WTC11 (cell line): Measurements from ENCODE around the gene GRIA4. TPM values are rescaled to one million over a fixed set of nuclear protein-coding genes. Genes with fewer than 3 reads are reported as not detected.

Experiments
- ATAC-seq: fragments of 200-7000 bp; cut with Tn5 transposase; 2 replicates; pipeline ENCODE4 v1.10.0; 2021; ENCODE audit warnings: mild to moderate bottlenecking, moderate library complexity
- CTCF ChIA-PET: fragments of 300-600 bp; sonication (Branson Sonifier 250); formaldehyde crosslinking; loops from one replicate; lab custom pipeline; 2021; ENCODE audit warnings: antibody characterized with exemption; lab: Charles Lee
- POLR2A ChIA-PET: fragments of 350-600 bp; sonication (Branson Sonifier 250); formaldehyde crosslinking; loops from one replicate; lab custom pipeline; 2021; ENCODE audit warnings: antibody characterized with exemption; lab: Charles Lee
- DNase-seq: peaks from one replicate; pipeline ENCODE4 v3.0.0; 2021; ENCODE audit warnings: low spot score
- H3K27ac Mint-ChIP-seq: 2 replicates; pipeline ENCODE4 v1.8.0; 2021; ENCODE audit warnings: mixed read lengths
- H3K27me3 Mint-ChIP-seq: 2 replicates; pipeline ENCODE4 v1.8.0; 2021; ENCODE audit warnings: low read depth, mild to moderate bottlenecking, moderate library complexity, mixed read lengths
- H3K36me3 Mint-ChIP-seq: 2 replicates; pipeline ENCODE4 v1.8.0; 2021; ENCODE audit warnings: mixed read lengths
- H3K4me1 Mint-ChIP-seq: 2 replicates; pipeline ENCODE4 v1.8.0; 2022; ENCODE audit warnings: mixed read lengths
- H3K4me3 Mint-ChIP-seq: 2 replicates; pipeline ENCODE4 v1.8.0; 2021; ENCODE audit warnings: mild to moderate bottlenecking, moderate library complexity, mixed read lengths
- H3K9me3 Mint-ChIP-seq: 2 replicates; pipeline ENCODE4 v1.8.0; 2021; ENCODE audit warnings: mixed read lengths
- CTCF ChIP-seq: fragments of 200-600 bp; IDR thresholded peaks from 2 replicates; pipeline ENCODE4 v1.8.0; 2022; ENCODE audit warnings: antibody characterized with exemption
- EMX1 ChIP-seq: fragments of 250-450 bp; sonication (Bioruptor Pico); IDR thresholded peaks from 2 replicates; pipeline ENCODE4 v1.8.0; 2021; ENCODE audit warnings: mild to moderate bottlenecking
- ERG ChIP-seq: fragments of 250-450 bp; sonication (Bioruptor Pico); IDR thresholded peaks from 2 replicates; pipeline ENCODE4 v1.8.0; 2021; ENCODE audit warnings: mild to moderate bottlenecking
- FOXJ3 ChIP-seq: sonication (generic); formaldehyde crosslinking; IDR thresholded peaks from 2 replicates; pipeline ENCODE4 v1.9.0; 2021; ENCODE audit warnings: missing genetic modification reagents, mild to moderate bottlenecking, borderline replicate concordance
- GABPB1 ChIP-seq: sonication (generic); formaldehyde crosslinking; IDR thresholded peaks from 2 replicates; pipeline ENCODE4 v1.8.1; 2023; ENCODE audit warnings: mild to moderate bottlenecking, missing genetic modification reagents
- GRHL2 ChIP-seq: fragments of 250-450 bp; sonication (Bioruptor Pico); IDR thresholded peaks from 2 replicates; pipeline ENCODE4 v1.8.0; 2022; ENCODE audit warnings: mild to moderate bottlenecking, moderate library complexity; ENCODE audit not compliant: insufficient replicate concordance, severe bottlenecking
- HMGA2 ChIP-seq: fragments of 250-450 bp; sonication (Bioruptor Pico); IDR thresholded peaks from 2 replicates; pipeline ENCODE4 v1.4.0; 2021; ENCODE audit warnings: mild to moderate bottlenecking, moderate library complexity
- IRF1 ChIP-seq: sonication (generic); formaldehyde crosslinking; IDR thresholded peaks from 2 replicates; pipeline ENCODE4 v1.8.0; 2023; ENCODE audit warnings: missing genetic modification reagents
- MAX ChIP-seq: sonication (generic); formaldehyde crosslinking; IDR thresholded peaks from 2 replicates; pipeline ENCODE4 v1.8.0; 2022; ENCODE audit warnings: mild to moderate bottlenecking, missing genetic modification reagents
- NR1H2 ChIP-seq: sonication (generic); formaldehyde crosslinking; IDR thresholded peaks from 2 replicates; pipeline ENCODE4 v1.9.0; 2021; ENCODE audit warnings: mild to moderate bottlenecking, moderate library complexity, missing genetic modification reagents
- NR2C2 ChIP-seq: sonication (generic); formaldehyde crosslinking; IDR thresholded peaks from 2 replicates; pipeline ENCODE4 v1.8.0; 2022; ENCODE audit warnings: mild to moderate bottlenecking, missing genetic modification reagents
- NR3C1 ChIP-seq: sonication (generic); formaldehyde crosslinking; conservative IDR thresholded peaks from 2 replicates; pipeline ENCODE4 v1.8.1; 2023; ENCODE audit warnings: low read depth, mild to moderate bottlenecking, missing genetic modification reagents
- PREB ChIP-seq: sonication (generic); formaldehyde crosslinking; IDR thresholded peaks from 2 replicates; pipeline ENCODE4 v1.8.1; 2022; ENCODE audit warnings: mild to moderate bottlenecking, missing genetic modification reagents, moderate library complexity, borderline replicate concordance
- SMAD3 ChIP-seq: sonication (generic); formaldehyde crosslinking; IDR thresholded peaks from 2 replicates; pipeline ENCODE4 v1.8.0; 2022; ENCODE audit warnings: missing genetic modification reagents, mild to moderate bottlenecking, borderline replicate concordance
- SMAD4 ChIP-seq: sonication (generic); formaldehyde crosslinking; IDR thresholded peaks from 2 replicates; pipeline ENCODE4 v1.8.0; 2022; ENCODE audit warnings: mild to moderate bottlenecking, missing genetic modification reagents
- STAT6 ChIP-seq: sonication (generic); formaldehyde crosslinking; conservative IDR thresholded peaks from 2 replicates; pipeline ENCODE4 v1.8.1; 2023; ENCODE audit warnings: mild to moderate bottlenecking, low read depth, missing genetic modification reagents, moderate library complexity
- TEAD4 ChIP-seq: sonication (generic); formaldehyde crosslinking; IDR thresholded peaks from 2 replicates; pipeline ENCODE4 v1.8.0; 2022; ENCODE audit warnings: mild to moderate bottlenecking, missing genetic modification reagents
- ZNF138 ChIP-seq: sonication (generic); formaldehyde crosslinking; conservative IDR thresholded peaks from 2 replicates; pipeline ENCODE4 v1.8.1; 2022; ENCODE audit warnings: mild to moderate bottlenecking, moderate library complexity, missing genetic modification reagents
- ZNF219 ChIP-seq: sonication (generic); formaldehyde crosslinking; IDR thresholded peaks from 2 replicates; pipeline ENCODE4 v1.8.0; 2023; ENCODE audit warnings: missing genetic modification reagents, mild to moderate bottlenecking, borderline replicate concordance
- ZNF232 ChIP-seq: sonication (generic); formaldehyde crosslinking; IDR thresholded peaks from 2 replicates; pipeline ENCODE4 v1.8.0; 2022; ENCODE audit warnings: mild to moderate bottlenecking, missing genetic modification reagents
- ZNF512 ChIP-seq: sonication (generic); formaldehyde crosslinking; IDR thresholded peaks from 2 replicates; pipeline ENCODE4 v1.8.1; 2022; ENCODE audit warnings: missing genetic modification reagents, borderline replicate concordance
- total RNA-seq: library from RNA; stranded (reverse); gene quantifications from 3 replicates; pipeline ENCODE4 v1.2.3, GENCODE V29; 2021

Gene GRIA4
- total RNA-seq, 1 experiment from 2014 or later, result 11.4 TPM

GRCh38 chr11:105910095-105910715, 300.3 kb downstream of the GRIA4 start:
- ATAC-seq, result no peak
- Mint-ChIP-seq H3K9me3 (no peaks in the 10 kb centered on the region), H3K27me3 (no peaks in the 10 kb centered on the region), H3K36me3 (no peaks in the 10 kb centered on the region), H3K4me3 (no peak overlapping the region), H3K27ac (no peak overlapping the region), H3K4me1 (peaks cover 12% of the 10 kb centered on the region)
- no peak for TF ChIP-seq ERG
- TF ChIP-seq EMX1 (CRISPR knock-in tag), result no peak
- TF ChIP-seq TEAD4, result no peak
- TF ChIP-seq ZNF219 (CRISPR knock-in tag), result no peak
- no peak for TF ChIP-seq GRHL2
- no peak for TF ChIP-seq IRF1
- no peak for DNase-seq
- CTCF ChIA-PET, result no interaction called here
- POLR2A ChIA-PET, result no interaction called here

GRCh38 chr11:105911454-105911853, 301.6 kb downstream of the GRIA4 start:
- DNase-seq, result no peak

More at GRCh38 chr11:105911454-105911853, 301.6 kb downstream of the GRIA4 start:
- Mint-ChIP-seq H3K27ac (no peak overlapping the region), H3K9me3 (no peaks in the 10 kb centered on the region), H3K27me3 (no peaks in the 10 kb centered on the region), H3K36me3 (no peaks in the 10 kb centered on the region), H3K4me3 (no peak overlapping the region)
- ATAC-seq, result no peak
- CTCF ChIA-PET, result no interaction called here
- POLR2A ChIA-PET, result no interaction called here
- TF ChIP-seq SMAD3 (no peak), HMGA2 (CRISPR knock-in tag) (no peak), CTCF (no peak), PREB (no peak), NR3C1 (no peak), FOXJ3 (CRISPR knock-in tag) (no peak), NR2C2 (CRISPR knock-in tag) (no peak), ZNF512 (CRISPR knock-in tag) (no peak), STAT6 (CRISPR knock-in tag) (no peak), MAX (CRISPR knock-in tag) (no peak), GABPB1 (no peak), ZNF232 (CRISPR knock-in tag) (no peak), SMAD4 (CRISPR knock-in tag) (no peak), ZNF138 (CRISPR knock-in tag) (no peak), NR1H2 (no peak)
- TF ChIP-seq, all 79 proteins: peak for 0
- H3K4me1 Mint-ChIP-seq, result peaks cover 10% of the 10 kb centered on the region
